ENCODE data around the gene PFKFB4.

Gene PFKFB4

DNA sequence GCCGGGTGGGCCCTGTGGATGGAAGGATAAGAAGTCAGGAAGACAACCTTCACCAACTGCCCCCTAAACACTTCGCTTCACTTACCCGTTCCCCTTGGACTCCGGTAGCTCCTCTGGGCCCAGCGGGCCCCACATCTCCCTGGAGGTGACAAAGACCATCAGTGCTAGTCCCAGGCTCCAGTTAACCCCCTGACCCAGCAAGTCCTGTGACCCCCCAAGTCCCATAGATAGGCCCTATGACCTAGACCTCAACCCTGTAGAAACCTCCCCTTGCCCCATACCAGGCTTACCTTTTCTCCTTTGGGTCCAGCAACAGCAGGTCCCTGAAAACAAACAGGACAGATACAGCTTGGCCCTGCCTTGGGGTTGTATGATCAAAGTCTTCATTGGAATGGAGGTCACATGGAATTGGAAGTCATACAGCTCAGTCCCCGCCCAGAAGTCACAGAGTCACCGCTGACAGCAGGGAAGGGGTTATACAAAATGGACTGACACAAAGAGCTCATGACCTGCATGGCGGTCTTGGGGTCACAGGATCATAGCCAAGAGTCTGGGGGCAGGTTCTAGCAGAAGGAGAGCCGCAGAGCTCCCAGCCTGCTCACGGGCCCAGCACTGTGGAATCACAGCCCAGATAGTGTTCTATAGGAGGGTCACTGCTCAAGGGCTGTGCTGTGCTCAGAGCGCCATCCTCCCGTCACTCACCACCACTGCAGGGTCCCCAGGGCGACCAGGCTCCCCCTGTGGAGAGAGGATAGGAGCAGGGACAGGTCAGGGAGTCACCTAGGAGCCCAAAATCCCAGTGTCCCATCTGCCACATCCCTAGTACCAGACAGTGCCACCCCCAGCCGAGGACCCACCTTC, 25.2 kb upstream of the PFKFB4 start:
- DNase-seq, result no peak

DNA sequence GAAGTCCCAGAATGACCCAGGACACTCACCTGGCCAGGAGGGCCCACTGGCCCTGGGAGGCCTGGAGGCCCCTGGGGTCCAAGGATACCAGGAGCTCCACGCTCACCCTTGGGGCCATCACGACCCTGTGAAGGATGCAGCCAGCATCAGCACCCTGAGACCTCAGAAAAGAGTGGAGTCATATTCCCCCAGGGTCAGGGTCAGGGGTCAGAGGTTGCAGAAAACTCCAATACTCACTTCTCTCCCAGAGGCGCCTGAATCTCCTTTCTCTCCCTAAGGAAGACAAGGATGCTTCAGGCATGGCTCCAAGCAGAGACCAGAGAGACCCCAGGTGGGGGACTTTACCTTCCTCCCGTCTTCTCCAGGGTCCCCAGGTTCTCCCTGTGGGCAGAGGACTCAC, 20.0 kb upstream of the PFKFB4 start:
- no peak for DNase-seq

- DNase-seq, result no peak
Measured at GRCh38 chr3:48575366-48575765, 18.8 kb upstream of the PFKFB4 start.

- DNase-seq, result no peak
Measured at GRCh38 chr3:48573973-48574585, 17.5 kb upstream of the PFKFB4 start.

DNA sequence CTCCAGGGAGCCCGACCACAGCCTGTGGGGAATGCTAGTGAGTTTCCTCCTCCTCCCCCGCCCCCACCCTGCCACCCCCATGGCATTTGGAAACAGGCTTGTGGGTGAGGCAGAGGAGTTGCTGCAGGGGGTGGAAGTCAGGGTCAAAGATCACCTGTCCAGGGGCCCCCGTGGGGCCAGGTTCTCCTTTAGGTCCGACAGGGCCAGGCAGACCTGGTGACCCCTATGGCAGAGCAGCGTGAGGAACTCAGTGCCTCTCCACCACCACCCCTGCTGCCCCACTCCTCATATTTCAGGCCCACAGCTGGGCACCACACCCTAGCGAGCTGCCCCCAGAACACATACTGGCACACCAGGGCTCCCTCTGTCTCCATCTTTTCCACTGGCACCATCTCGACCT, 15.9 kb upstream of the PFKFB4 start:
- DNase-seq, result no peak

GRCh38 chr3:48571938-48572337, 15.3 kb upstream of the PFKFB4 start:
- DNase-seq, result no peak

GRCh38 chr3:48569808-48570450, 13.3 kb upstream of the PFKFB4 start:
- DNase-seq, result no peak

- no peak for DNase-seq
Measured at GRCh38 chr3:48569400-48569799, 12.8 kb upstream of the PFKFB4 start.

DNA sequence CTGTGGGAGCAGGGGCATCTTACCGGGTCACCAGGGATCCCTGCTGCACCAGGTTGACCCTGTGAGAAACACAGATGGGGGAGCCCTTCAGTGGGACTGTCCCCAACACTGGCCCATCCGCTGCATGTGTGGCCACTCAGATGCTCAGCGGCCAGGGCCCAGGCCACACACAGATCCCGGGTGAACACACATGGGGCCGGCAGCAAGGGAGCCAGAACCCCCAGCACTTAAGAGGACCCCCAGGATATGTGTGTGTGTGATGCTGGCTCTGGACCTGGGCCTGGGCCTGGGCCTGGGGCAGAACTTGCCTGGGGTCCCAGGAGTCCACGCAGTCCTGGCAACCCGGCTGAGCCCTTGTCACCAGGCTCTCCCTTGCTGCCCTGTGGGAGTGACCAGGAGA, 11.9 kb upstream of the PFKFB4 start:
- no peak for DNase-seq

GRCh38 chr3:48567500-48567899, 10.9 kb upstream of the PFKFB4 start:
- no peak for DNase-seq

GRCh38 chr3:48567090-48567489, 10.5 kb upstream of the PFKFB4 start:
- DNase-seq, result no peak

GRCh38 chr3:48566401-48566760, 9.8 kb upstream of the PFKFB4 start:
- no peak for DNase-seq

GRCh38 chr3:48565591-48566400, 9.2 kb upstream of the PFKFB4 start:
- no peak for DNase-seq

DNA sequence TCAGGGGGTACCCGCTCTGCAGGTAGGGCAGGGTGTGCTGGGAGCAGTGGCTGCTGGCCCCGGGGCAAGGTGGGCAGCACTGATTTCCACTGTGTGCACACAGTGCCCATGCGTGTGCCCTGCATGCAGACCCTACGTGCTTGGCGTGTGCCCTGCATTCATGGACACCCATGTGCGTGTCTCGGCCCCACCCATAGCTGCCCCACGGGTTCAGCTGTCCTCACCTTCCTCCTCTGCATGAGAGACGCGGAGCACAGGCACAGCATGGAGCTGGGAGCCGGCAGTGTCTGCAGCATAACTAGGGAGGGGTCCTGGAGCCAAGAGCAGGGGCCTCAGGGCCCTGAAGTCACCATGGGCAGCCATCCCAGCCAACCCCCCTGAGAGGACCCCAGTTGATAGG, 8.6 kb upstream of the PFKFB4 start:
- no peak for DNase-seq

GRCh38 chr3:48564667-48565066, 8.1 kb upstream of the PFKFB4 start:
- DNase-seq, result no peak

DNA sequence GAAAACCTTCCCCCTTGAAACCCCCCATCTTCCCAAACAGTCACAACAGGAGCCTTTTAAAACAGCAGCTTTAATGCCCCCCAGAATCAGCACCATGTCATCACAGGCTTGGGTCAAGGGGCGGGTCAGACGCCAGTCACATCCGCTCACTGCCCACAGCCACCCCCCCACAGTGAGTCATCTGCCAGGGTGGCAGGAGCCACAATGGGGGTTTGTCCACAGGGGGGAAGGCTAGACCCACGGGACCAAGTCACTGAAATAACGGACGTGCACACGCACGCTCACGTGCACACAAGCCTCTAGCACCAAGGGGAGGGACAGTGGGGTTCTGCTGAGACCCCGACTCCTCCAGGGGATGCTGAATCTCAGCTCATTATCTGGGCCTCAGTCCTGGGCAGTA, 7.4 kb upstream of the PFKFB4 start:
- no peak for DNase-seq

DNA sequence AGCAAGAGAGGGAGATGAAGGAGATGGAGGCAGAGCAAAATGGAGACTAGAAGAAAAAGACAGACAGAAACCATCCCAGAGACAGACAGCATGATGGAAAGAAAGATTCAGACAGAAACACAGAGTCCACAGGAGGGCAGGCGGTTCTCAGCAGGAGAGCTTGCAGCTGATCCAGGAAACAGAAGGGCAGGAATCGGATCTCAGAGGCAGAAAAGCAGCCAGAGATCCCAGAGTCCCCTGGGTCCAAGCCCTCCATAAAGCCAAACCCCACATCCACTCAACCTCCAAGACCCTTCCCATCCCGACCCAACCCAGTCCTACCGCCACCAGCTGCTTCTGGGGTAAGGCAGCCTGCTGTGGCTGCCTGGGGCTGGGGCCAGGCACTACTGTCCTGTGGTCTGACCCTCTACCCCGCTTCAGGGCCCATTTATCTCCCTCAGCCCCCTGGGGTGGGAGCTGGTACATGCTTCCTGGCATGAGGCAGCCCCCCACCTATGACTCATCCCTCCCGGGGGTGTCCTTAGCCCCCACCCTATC, 6.8 kb upstream of the PFKFB4 start, which contains the start of gene UCN2:
UCN2 (minus strand) TSS at position 400 of the 537 bp plus-strand sequence. CDS start 657 bp downstream, outside the sequence.
- DNase-seq, result no peak

DNA sequence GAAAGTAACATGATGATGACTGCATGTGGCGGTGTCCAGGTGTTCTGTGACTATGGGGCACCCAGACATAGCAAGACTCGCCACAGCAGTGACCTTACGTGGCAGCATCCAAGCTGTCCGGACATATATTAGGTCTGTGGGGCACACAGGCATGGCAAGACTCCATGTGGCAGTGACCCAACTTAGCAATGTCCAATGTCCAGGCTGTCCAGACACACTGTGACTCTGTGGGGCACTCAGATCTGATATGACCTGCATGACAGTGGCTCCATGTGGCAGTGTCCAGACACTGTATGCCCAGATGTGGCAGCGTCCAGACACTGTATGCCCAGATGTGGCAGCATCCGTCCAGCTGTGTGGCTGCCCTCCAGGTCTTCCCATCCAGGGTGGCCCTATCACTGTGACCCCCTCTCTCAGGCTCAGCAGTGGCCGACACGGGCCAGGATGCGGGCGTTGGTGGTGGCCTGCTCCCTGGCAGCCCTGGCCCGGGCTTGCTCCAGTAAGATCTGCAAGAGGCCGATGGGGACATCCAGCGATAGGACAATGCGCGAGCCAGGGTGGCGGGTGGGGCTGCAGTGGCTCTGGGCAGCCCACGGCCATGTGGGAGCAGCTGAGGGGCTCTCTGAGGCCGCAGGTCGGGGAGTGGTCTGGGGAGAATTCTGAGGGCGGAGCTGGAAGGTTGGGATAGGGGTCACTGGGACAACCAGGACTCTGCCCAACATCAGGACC, 5.9 kb upstream of the PFKFB4 start:
- no peak for DNase-seq

DNA sequence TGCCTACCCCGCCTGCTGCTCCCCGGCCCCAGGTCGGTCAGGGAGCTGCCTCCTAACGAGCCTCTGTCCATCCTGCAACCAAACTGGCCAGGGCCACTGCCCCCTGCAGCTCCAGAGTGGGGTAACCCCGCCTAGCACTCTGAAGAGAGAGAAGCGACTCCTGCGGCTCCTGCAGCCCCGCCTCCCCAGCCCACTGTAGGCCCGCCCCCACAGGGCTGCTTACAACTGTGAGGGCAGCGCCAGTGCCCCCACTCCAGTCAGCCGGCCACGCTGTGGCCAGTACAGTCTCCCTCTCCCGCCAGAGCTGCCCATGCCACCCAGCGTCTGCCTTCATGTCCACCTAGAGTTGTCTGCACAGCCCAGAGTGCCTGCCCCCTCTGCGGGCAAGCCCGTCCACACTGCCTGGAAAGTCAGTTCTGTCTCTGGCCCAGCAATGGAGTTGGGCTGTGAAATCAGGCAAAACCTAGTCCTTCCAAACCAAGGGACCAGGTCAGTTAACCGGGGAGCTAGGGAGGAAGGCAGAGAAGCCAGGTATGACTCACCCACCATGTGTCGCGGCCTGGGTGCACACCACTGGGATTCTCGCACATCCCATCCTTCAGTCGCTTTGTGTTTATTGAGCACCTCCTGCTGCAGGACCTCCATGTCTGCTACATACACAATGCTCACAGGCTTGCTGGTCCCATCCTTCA, 4.6 kb upstream of the PFKFB4 start:
- no peak for DNase-seq

GRCh38 chr3:48560648-48561018, 4.0 kb upstream of the PFKFB4 start:
- no peak for DNase-seq

GRCh38 chr3:48558493-48559134, 2.0 kb upstream of the PFKFB4 start:
- DNase-seq, result no peak
